HG03442 (cell line): Measurements from ENCODE around the gene RTCA.
"Not testable (repeated sequence)": the region's sequence is repeated elsewhere in the genome, so short reads cannot be mapped to it uniquely, and the experiment has no call there.

Experiments used
- ATAC-seq: cut with Tn5 transposase; IDR thresholded peaks from one replicate; pipeline ENCODE4 v1.9.1; 2021; ENCODE audit warnings: mild to moderate bottlenecking, moderate library complexity; ENCODE audit not compliant: unreplicated experiment

The RTCA gene

GRCh38 chr1:100306735-100307313, 40.8 kb downstream of the RTCA start:
- peak; percentile 41 for ATAC-seq

- ATAC-seq = no peak
These were observed 42.8 kb downstream of the RTCA start for GRCh38 chr1:100308777-100309176.

- ATAC-seq = no peak
These were observed 43.8 kb downstream of the RTCA start for GRCh38 chr1:100309863-100310262.

GRCh38 chr1:100313382-100313781, 47.4 kb downstream of the RTCA start:
- ATAC-seq = no peak

GRCh38 chr1:100316622-100317021, 50.6 kb downstream of the RTCA start:
- ATAC-seq = no peak

- no peak for ATAC-seq
These were observed 54.5 kb downstream of the RTCA start for GRCh38 chr1:100320311-100321099.

- no peak for ATAC-seq
These were observed 55.1 kb downstream of the RTCA start for GRCh38 chr1:100321100-100321493.

GRCh38 chr1:100321506-100321905, 55.5 kb downstream of the RTCA start:
- ATAC-seq = no peak

GRCh38 chr1:100322436-100323211, 56.6 kb downstream of the RTCA start:
- ATAC-seq = no peak

- ATAC-seq = no peak
These were observed 57.5 kb downstream of the RTCA start for GRCh38 chr1:100323419-100324106.

- ATAC-seq = no peak
These were observed 59.7 kb downstream of the RTCA start for GRCh38 chr1:100325415-100326324.

GRCh38 chr1:100326325-100326670, 60.3 kb downstream of the RTCA start:
- ATAC-seq = not testable (repeated sequence)

GRCh38 chr1:100328133-100328532, 62.1 kb downstream of the RTCA start:
- ATAC-seq = no peak

- ATAC-seq = not testable (repeated sequence)
These were observed 65.1 kb downstream of the RTCA start for GRCh38 chr1:100331146-100331545.

- ATAC-seq = no peak
These were observed 66.3 kb downstream of the RTCA start for GRCh38 chr1:100332331-100332730.

GRCh38 chr1:100335436-100335835, 69.4 kb downstream of the RTCA start:
- ATAC-seq = no peak

GRCh38 chr1:100337878-100338277, 71.9 kb downstream of the RTCA start:
- not testable (repeated sequence) for ATAC-seq

GRCh38 chr1:100339735-100340134, 73.7 kb downstream of the RTCA start:
- ATAC-seq = not testable (repeated sequence)

- ATAC-seq = no peak
These were observed 74.5 kb downstream of the RTCA start for GRCh38 chr1:100340494-100340893.

- ATAC-seq = no peak
These were observed 76.3 kb downstream of the RTCA start for GRCh38 chr1:100342348-100342747.
